ENCODE results near the gene ATF5. TPM values are rescaled to one million over a fixed set of nuclear protein-coding genes. Genes with fewer than 3 reads are reported as not detected.
A peak's percentile ranks its signal among the peaks of the same experiment; 100 is the strongest.

Gene ATF5
- total and polyA plus RNA-seq, 2 of the 13 experiments (the other 11 are each of a cell fraction or from before 2014, with no cell fraction given): 5.2 to 10.3 TPM

DNA sequence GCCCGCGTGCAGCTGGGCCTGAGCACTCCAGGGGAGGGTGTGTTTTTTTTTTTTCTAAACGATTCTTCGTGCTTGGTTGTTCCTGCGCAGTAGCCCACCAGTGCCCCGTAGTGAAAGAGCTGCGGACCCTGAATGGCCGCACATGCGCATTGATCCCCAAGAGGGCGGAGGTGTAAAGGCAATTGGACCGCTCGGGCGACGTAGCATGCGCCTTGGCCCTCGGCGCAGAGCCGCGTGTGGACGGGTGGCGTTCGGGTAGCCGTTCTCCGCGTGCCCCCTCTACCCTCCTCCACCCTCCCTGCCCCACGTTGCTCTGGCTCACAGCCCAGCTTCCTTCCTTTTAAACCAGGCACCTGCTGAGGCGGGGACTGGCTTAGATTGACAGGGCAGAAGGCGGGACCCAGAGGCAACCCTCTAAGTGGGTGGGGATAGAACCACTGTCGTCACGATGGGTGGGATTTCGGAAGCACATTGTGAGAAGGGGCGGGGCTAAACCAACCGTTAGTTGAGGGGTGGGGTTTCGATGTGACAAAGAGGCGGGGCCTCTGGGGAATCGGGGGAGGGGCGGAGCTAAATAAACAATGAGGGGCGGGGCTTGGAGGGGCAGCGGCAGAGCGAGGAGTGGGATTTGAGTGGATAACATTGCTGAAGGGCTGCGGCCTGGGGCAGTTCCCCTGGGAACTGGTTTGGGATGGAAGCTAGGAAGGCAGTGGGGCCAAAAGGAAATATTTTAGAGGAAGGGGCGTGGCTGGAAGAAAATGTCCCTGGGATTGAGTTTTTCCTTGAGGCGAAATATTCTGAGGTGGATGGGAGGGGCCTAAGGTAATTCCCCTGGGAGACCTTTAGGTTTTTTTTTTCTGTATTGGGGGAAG, 842 bp downstream of the ATF5 start (continued):
- TF ChIP-seq KDM5A (IDR thresholded peaks at IDR 0.05; ENCODE audit: borderline replicate concordance, low read length): no peak; the same call in 1 of the 2 replicates
- TF ChIP-seq ZNF121 (CRISPR knock-in tag; IDR thresholded peaks at IDR 0.05): 0 out of 2 replicates have a peak, but pooled peaks have one; percentile 21
- TF ChIP-seq, protein P1, sequence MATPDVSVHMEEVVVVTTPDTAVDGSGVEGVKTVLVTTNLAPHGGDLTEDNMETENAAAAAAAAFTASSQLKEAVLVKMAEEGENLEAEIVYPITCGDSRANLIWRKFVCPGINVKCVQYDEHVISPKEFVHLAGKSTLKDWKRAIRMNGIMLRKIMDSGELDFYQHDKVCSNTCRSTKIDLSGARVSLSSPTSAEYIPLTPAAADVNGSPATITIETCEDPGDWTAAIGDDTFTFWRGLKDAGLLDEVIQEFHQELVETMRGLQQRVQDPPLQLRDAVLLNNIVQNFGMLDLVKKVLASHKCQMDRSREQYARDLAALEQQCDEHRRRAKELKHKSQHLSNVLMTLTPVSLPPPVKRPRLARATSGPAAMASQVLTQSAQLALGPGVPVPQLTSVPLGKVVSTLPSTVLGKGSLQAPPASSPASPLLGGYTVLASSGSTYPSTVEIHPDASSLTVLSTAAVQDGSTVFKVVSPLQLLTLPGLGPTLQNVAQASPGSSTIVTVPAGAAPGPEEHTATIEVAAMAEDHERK (CRISPR knock-in tag; IDR thresholded peaks at IDR 0.05; ENCODE audit: low read depth): no peak
- TF ChIP-seq, protein P2, sequence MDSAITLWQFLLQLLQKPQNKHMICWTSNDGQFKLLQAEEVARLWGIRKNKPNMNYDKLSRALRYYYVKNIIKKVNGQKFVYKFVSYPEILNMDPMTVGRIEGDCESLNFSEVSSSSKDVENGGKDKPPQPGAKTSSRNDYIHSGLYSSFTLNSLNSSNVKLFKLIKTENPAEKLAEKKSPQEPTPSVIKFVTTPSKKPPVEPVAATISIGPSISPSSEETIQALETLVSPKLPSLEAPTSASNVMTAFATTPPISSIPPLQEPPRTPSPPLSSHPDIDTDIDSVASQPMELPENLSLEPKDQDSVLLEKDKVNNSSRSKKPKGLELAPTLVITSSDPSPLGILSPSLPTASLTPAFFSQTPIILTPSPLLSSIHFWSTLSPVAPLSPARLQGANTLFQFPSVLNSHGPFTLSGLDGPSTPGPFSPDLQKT (CRISPR knock-in tag; IDR thresholded peaks at IDR 0.05; ENCODE audit: borderline replicate concordance): no peak
- TF ChIP-seq, protein P3, sequence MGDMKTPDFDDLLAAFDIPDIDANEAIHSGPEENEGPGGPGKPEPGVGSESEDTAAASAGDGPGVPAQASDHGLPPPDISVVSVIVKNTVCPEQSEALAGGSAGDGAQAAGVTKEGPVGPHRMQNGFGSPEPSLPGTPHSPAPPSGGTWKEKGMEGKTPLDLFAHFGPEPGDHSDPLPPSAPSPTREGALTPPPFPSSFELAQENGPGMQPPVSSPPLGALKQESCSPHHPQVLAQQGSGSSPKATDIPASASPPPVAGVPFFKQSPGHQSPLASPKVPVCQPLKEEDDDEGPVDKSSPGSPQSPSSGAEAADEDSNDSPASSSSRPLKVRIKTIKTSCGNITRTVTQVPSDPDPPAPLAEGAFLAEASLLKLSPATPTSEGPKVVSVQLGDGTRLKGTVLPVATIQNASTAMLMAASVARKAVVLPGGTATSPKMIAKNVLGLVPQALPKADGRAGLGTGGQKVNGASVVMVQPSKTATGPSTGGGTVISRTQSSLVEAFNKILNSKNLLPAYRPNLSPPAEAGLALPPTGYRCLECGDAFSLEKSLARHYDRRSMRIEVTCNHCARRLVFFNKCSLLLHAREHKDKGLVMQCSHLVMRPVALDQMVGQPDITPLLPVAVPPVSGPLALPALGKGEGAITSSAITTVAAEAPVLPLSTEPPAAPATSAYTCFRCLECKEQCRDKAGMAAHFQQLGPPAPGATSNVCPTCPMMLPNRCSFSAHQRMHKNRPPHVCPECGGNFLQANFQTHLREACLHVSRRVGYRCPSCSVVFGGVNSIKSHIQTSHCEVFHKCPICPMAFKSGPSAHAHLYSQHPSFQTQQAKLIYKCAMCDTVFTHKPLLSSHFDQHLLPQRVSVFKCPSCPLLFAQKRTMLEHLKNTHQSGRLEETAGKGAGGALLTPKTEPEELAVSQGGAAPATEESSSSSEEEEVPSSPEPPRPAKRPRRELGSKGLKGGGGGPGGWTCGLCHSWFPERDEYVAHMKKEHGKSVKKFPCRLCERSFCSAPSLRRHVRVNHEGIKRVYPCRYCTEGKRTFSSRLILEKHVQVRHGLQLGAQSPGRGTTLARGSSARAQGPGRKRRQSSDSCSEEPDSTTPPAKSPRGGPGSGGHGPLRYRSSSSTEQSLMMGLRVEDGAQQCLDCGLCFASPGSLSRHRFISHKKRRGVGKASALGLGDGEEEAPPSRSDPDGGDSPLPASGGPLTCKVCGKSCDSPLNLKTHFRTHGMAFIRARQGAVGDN (CRISPR knock-in tag; IDR thresholded peaks at IDR 0.05): peak; percentile 98
- TF ChIP-seq SMAD1 (CRISPR knock-in tag; IDR thresholded peaks at IDR 0.05; ENCODE audit: borderline replicate concordance, low read depth): 0 out of 2 replicates have a peak, but pooled peaks have one; percentile 50
- TF ChIP-seq, protein P4, sequence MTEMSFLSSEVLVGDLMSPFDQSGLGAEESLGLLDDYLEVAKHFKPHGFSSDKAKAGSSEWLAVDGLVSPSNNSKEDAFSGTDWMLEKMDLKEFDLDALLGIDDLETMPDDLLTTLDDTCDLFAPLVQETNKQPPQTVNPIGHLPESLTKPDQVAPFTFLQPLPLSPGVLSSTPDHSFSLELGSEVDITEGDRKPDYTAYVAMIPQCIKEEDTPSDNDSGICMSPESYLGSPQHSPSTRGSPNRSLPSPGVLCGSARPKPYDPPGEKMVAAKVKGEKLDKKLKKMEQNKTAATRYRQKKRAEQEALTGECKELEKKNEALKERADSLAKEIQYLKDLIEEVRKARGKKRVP (CRISPR knock-in tag; IDR thresholded peaks at IDR 0.05): peak in 1 of 2 experiments; percentile 36; a peak in 1 of 4 replicates
- no peak for TF ChIP-seq FOXA1 (IDR thresholded peaks at IDR 0.05)
- TF ChIP-seq FOXA1 (CRISPR knock-in tag; IDR thresholded peaks at IDR 0.05): peak; percentile 26; the same call in 1 of the 2 replicates
- TF ChIP-seq, protein P5, sequence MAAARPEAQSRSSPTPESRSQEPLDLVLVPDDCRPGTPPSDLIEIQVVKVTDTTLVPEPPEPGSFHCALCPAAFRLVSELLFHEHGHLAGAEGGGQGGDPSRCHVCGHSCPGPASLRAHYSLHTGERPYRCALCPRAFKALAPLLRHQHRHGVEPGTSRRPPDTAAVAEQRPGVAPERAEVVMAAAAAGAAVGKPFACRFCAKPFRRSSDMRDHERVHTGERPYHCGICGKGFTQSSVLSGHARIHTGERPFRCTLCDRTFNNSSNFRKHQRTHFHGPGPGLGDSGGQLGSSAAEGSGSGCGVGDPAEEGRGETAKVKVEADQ (CRISPR knock-in tag; IDR thresholded peaks at IDR 0.05; ENCODE audit: borderline replicate concordance): peak; percentile 34; the same call in 1 of the 2 replicates
- no peak for TF ChIP-seq NR3C1 (CRISPR knock-in tag; IDR thresholded peaks at IDR 0.05)
- TF ChIP-seq ZNF761 (CRISPR knock-in tag; conservative IDR thresholded peaks at IDR 0.05): 0 out of 2 replicates have a peak, but pooled peaks have one; percentile 20
- peak; percentile 73 for TF ChIP-seq SALL1 (CRISPR knock-in tag; IDR thresholded peaks at IDR 0.05)
- TF ChIP-seq, protein P6, sequence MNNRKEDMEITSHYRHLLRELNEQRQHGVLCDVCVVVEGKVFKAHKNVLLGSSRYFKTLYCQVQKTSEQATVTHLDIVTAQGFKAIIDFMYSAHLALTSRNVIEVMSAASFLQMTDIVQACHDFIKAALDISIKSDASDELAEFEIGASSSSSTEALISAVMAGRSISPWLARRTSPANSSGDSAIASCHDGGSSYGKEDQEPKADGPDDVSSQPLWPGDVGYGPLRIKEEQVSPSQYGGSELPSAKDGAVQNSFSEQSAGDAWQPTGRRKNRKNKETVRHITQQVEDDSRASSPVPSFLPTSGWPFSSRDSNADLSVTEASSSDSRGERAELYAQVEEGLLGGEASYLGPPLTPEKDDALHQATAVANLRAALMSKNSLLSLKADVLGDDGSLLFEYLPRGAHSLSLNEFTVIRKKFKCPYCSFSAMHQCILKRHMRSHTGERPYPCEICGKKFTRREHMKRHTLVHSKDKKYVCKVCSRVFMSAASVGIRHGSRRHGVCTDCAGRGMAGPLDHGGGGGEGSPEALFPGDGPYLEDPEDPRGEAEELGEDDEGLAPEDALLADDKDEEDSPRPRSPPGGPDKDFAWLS (CRISPR knock-in tag; IDR thresholded peaks at IDR 0.05; ENCODE audit: borderline replicate concordance): no peak
- TF ChIP-seq, protein P7, sequence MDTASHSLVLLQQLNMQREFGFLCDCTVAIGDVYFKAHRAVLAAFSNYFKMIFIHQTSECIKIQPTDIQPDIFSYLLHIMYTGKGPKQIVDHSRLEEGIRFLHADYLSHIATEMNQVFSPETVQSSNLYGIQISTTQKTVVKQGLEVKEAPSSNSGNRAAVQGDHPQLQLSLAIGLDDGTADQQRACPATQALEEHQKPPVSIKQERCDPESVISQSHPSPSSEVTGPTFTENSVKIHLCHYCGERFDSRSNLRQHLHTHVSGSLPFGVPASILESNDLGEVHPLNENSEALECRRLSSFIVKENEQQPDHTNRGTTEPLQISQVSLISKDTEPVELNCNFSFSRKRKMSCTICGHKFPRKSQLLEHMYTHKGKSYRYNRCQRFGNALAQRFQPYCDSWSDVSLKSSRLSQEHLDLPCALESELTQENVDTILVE (CRISPR knock-in tag; IDR thresholded peaks at IDR 0.05): 0 out of 2 replicates have a peak, but pooled peaks have one; percentile 36
